GM15510 (cell line): ENCODE data around the gene IPCEF1.

Source experiments
- POLR2A ChIP-seq: IDR thresholded peaks from 3 replicates; pipeline ENCODE4 v1.6.1; 2011; ENCODE audit warnings: borderline replicate concordance; ENCODE audit not compliant: insufficient read length; ENCODE audit errors: extremely low read depth

Gene IPCEF1

DNA sequence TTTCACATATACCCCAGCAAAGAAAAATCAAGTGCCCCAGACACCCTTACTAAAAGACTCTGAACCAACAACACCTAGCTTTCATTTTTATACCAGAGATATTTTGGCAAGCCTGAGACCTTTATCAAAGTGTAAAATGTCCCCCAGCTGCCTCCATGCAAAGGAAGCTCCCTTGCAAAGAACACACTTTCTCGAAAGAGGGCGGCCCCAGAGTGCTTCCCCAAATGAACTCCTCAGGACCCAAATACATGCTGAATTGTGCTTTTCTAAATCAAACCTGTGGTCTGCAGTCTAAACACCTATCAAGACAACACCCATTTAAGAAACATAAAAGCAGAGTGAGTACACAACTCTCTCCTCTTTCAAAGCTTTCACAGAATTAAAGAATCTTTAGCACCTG, 490 bp downstream of the IPCEF1 start:
- no peak for TF ChIP-seq POLR2A

DNA sequence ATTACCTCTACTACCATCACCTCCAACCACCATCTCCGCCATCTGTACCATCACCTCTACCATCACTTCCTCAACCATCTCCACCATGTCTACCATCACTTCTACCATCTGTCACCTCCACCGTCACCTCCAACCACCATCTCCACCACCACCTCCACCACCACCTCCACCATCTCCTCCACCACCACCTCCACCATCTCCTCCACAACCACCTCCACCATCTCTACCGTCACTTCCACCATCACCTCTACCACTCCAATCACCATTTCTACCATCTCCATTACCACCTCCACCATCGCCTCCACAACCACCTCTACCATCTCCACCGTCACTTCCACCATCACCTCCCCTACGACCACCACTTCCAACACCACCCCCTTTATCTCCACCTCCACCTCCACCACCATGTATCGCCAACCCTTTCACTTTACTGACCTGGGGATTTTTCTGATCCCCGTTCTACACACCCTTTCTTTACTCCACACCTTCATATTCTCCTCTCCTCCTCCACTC, 2.3 kb downstream of the IPCEF1 start:
- no peak for TF ChIP-seq POLR2A

DNA sequence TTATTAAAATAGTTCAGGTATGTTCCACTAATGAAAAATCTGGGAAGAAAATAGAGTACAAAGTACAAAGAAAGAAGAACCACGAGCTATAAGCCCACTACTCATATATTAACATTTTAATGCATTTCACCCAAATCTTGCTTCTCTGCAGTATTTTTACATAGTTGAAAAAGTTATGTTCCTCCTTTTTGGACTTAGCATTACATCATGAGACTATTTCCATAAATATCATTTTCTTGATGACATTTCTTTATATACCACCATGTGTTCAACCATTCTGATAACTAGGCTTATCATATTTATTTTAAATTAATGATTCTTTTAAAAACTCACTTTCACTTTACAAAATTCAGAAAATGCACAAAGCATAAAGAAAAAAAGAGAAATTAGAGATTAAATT, 3.0 kb downstream of the IPCEF1 start:
- TF ChIP-seq POLR2A, result no peak

DNA sequence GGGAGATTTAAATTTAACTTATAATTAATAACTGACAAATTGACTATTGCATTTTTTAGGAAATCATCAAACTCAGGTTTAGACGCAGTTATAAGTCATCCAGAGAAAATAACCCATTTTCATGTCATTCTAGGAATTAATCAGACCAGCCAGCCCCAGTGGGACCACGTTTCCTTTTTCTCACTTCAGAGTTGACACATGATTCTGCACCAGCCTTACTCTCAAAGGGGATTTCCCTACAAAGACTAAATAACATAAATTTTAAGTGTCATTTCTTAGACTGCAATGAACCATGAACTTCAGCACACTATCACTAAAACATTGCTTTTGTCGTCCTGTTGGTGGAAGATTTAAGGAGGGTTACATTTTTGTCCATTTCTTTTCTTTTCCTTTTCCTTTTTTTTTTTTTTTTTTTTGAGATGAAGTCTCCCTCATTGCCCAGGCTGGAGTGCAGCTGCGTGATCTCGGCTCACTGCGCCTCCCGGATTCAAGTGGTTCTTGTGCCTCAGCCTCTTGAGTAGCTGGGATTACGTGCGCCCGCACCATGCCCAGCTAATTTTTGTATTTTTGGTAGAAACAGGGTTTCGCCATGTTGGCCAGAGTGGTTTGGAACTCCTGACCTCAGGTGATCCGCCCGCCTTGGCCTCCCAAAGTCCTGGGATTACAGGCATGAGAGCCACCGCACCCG, 3.6 kb downstream of the IPCEF1 start:
- TF ChIP-seq POLR2A, result no peak

DNA sequence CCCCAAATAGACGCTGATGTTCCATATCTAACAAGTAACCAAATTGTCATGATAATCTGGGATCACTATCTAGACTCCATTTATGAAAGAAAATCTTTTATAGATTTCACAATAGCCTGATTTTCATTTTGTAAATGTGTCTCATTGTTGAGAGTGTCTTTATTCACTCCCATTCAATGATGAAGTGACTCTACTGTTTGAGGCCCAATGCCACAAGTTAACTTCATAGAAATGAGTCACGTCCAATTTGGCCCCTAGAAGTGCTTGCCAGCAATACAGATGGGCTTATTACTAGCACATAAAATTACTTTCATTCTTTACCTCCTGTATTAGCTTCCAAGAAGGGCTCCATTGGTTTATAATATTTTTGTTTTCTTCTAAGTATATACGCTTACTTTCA, 6.3 kb downstream of the IPCEF1 start:
- no peak for TF ChIP-seq POLR2A

DNA sequence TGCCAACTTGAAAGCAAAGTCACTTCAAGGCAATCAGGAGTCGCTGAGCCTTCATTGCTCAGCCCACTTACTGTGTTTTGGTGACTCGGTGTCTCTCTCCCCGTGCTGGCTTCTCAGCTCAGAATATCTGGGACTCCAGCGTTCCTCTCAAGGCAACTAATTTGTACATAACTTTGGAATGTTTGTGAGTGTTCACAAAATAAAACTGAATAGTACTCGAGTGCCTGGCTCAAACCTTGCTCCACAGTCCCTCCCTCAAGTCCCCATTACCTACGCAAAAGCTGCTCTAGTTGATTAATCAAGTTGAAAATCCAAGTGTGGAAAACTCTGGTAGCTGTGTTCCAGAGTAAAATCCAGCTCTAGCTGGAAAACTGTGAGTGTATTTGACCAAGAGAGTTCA, 8.6 kb downstream of the IPCEF1 start:
- no peak for TF ChIP-seq POLR2A

DNA sequence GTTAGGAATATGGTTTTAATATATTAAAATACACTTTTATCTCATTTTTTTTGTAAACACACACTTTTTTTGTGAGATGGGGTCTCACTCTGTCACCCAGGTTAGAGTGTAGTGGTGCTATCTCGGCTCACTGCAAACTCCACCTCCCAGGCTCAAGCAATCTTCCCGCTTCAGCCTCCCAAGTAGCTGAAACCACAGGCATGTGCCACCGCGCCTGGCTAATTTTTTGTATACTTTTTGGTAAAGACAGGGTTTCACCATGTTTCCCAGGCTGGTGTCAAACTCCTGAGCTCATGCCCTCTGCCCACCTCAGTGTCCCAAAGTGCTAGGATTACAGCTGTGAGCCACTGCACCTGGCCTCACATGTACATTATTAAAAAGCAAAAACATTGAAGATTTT, 10.8 kb downstream of the IPCEF1 start:
- no peak for TF ChIP-seq POLR2A

DNA sequence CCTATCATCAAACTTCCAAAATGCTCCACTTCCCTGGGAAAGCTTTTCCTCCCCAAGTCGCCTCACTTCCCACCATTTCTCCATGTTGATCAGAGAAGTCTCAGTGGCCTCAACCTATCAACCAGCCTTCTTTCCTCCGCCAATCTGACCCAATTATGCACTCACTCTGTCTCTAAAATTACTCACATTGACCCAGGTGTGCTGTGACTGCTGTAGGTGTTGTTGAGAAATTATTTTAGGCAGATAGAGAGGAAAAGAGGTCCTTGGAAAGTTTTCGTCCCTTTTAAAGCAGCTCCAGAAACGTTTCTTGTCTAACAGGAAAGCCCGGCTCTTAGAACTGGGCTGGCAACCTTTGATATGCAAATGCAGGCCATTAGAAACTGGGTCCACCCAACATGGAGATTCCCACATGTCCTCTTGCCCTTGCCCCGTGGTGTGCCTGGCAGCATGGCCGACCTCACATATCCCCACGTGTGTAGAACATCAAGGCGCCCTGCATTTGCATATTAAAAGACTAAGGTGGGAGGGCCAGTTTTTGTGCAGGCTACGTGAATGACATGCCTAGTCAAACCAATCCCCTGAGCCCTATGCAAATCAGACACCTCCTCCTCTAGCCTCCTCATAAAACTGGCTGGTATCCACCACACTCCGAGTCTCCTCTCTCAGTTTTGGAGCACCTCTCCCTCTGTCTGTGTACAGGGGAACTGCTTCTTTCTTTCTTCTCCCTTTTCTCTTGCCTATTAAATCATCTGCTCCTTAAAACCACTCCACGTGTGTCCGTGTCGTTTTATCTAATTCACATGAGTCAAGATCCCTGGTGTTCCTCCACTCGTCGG, 12.9 kb downstream of the IPCEF1 start:
- TF ChIP-seq POLR2A, result no peak

DNA sequence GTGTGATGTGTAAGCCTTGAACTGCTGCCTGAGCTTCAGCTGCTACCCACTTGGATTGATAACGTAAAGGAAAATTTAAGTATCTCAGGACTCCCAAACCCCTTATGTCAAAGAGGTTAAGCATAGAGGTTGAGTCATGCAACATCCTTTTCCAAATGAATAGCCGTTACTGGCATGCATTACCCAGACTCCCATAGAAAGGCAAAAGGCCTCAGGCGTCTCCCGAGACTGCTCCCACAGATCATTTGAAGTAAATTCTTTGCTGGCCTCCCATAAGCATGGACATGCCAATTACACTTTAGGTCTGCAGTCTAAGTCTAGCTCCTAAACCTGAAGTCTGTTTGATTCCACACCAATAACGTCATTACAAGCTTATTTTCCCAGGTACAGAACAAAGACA, 14.7 kb downstream of the IPCEF1 start:
- no peak for TF ChIP-seq POLR2A

DNA sequence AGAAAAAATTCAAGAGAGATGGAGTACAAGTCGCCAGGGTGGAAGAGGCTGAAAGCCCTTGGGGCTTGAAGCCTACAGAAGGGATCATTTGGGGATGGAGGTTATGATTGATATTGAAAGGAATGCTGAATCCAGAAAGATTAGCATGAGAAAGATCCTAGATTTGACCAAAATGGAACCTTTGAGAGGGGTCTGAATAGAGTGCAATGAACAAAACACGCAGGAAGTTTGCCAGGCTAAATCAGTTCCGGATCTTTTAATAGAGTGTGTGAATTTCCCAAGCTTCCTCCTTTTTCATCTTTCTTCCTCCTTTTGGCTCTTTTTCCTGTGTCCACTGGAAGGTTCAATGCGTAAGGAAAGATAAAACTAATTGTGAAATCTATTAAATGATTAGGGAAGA, 15.3 kb downstream of the IPCEF1 start:
- no peak for TF ChIP-seq POLR2A

DNA sequence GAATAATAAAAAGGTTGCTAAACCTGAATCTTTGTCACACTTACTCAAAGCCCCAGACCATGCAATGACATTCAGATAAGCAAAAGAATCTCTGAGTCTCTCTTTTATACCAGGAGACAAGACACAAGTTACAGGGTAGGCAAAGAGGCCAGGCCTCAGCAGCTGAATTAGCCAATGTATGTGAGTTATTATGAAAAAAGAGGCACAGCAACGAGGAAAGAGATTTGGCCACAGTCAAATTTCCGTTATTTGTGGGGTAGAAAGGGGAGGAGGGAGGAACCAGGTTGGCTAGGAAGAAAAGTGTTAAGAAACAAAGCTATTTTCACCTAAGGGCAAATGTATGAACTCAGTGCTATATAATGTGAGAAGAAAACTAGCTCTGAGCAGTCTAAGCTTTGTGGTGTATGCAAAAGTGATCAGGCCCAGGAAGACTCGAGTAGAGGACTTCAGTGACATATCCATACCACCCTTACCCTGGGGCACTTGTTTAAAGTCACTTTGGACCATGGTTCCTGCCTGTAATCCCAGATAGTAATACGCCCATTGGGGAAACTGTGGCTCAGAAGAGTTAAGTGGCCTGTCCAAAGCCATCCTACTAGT, 19.1 kb downstream of the IPCEF1 start:
- TF ChIP-seq POLR2A, result no peak

DNA sequence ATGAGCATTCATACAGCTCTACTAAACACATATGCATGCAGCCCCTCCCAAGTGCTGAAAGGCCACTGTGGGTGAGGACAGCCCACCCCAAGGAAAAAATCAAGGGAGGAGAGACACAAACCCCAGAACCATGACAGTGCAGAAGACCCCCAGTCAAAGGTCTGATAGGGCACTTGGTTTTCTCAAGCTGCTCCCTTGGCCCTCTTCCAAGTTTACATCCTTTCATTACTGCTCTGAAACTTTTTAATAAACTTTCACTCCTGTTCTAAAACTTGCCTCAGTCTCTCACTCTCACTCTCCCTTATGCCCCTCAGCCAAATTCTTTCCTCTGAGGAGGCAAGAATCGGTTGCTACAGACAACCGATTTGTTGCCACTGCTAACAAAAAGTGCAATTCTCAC, 24.9 kb downstream of the IPCEF1 start:
- TF ChIP-seq POLR2A, result no peak

DNA sequence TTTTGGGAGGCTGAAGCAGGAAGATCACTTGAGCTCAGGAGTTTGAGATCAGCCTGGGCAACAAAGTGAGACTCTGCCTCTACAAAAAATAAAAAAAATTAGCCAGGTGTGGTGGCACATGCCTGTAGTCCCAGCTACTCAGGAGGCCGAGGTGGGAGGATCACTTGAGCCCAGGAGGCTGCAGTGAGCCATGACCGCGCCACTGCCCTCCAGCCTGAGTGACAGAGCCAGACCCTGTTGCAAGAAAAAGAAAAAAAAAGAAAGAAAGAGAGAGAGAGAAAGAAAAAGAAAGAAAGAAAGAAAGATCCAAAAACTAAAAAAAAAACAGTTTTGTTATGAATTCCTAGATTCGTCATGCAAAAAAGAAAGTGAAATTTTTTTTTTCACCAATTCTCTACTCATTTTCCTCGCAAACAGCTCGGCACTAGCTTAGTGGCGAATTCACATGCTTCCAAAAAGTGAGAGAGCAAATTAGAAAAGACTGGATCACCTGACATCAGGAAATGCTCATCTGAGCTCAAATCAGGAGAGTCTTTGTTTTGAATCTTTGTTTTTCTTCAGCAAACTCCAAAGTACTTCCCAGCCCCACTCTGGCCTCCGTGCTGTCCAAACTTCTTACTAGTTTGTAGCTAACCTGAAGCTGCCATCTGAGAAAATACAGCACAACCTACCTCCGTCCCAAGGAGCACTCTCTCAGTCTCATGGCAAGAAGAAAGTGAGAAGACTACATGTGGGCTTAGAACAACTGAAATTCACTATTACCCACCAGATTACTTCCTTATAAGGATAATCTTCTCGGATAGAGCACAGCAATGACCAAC, 27.0 kb downstream of the IPCEF1 start:
- no peak for TF ChIP-seq POLR2A

DNA sequence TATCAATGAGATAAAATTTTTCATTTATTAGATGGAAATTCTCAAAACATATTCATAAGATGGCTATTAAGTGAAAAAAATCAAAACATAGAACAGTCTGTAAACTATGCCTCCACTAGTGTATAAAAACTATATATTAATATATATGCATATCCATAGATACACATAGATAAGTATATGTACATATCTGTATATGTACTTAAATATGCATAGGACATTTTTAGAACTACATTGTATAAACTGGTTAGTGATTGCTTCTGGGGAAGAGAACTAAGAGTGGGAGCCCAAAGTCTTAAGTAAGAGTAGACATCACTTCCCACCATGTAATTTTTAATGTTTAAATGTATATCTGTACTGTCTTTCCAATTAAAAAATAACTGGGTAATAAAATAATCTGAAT, 31.5 kb downstream of the IPCEF1 start:
- no peak for TF ChIP-seq POLR2A

DNA sequence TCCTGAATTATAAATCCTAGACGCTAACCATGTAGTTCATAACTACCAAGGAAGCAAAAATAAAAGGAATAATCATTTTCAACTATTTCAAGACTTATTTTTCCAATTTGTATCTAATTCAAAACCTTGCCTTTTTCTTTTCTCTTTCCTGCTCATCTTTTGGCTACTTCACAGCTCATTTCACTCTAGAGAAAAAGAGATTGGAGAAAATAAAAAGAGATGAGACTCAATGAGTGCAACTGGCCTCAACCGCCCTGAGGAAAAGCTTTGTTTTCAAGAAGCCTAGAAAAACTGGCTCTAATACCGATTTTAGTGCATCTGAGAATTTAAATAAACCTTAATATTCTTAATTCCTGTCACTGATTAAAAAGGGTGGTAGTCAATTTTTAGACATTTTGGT, 36.4 kb downstream of the IPCEF1 start:
- no peak for TF ChIP-seq POLR2A
